ENCODE results near the gene LDLR. TPM values are rescaled to one million over a fixed set of nuclear protein-coding genes. Genes with fewer than 3 reads are reported as not detected.
"Not testable (repeated sequence)": the region's sequence is repeated elsewhere in the genome, so short reads cannot be mapped to it uniquely, and the experiment has no call there.

Gene LDLR
- total and polyA plus RNA-seq, 9 donors: 13.9 to 34.3 (median 23.5) TPM

GRCh38 chr19:11090997-11091702 is 1.9 kb downstream of the LDLR start:
- Histone ChIP-seq H3K9me3 (replicated peaks; ENCODE audit: control insufficient read depth, low read depth, low read length) (no peaks in the 10 kb centered on the region), H3K27ac (ENCODE audit: low read length) (peak overlapping the region; percentile 99), H3K36me3 (ENCODE audit: control insufficient read depth, insufficient read depth, low read length) (peaks cover 14% of the 10 kb centered on the region), H3K27me3 (ENCODE audit: control insufficient read depth, insufficient read depth, low read length) (no peaks in the 10 kb centered on the region), H3K4me1 (ENCODE audit: control insufficient read depth, insufficient read depth, low read length) (peaks cover 48% of the 10 kb centered on the region), H3K4me3 (ENCODE audit: low read length) (peak overlapping the region; percentile 96)
- no CpG with 5 or more reads among the region's 11 CpGs for WGBS (ENCODE audit: insufficient coverage)
- peak; percentile 50 for DNase-seq

- peaks cover 53% of the 10 kb centered on the region for H3K4me1 ChIP-seq (ENCODE audit: control insufficient read depth, insufficient read depth, low read length)
- peak; percentile 92 for DNase-seq
- peaks cover 14% of the 10 kb centered on the region for H3K36me3 ChIP-seq (ENCODE audit: control insufficient read depth, insufficient read depth, low read length)
- peak overlapping the region; percentile 96 for H3K4me3 ChIP-seq (ENCODE audit: low read length)
- WGBS (ENCODE audit: insufficient coverage): no CpG with 5 or more reads among the region's 8 CpGs
- H3K27ac ChIP-seq (ENCODE audit: low read length): peak overlapping the region; percentile 99
- no peaks in the 10 kb centered on the region for H3K27me3 ChIP-seq (ENCODE audit: control insufficient read depth, insufficient read depth, low read length)
- H3K9me3 ChIP-seq (replicated peaks; ENCODE audit: control insufficient read depth, low read depth, low read length): no peaks in the 10 kb centered on the region
These were observed 2.5 kb downstream of the LDLR start for GRCh38 chr19:11091703-11092153.

- no CpG with 5 or more reads among the region's 6 CpGs for WGBS (ENCODE audit: insufficient coverage)
- peak; percentile 86 for DNase-seq
- H3K4me1 ChIP-seq (ENCODE audit: control insufficient read depth, insufficient read depth, low read length): peaks cover 57% of the 10 kb centered on the region
These were observed 2.9 kb downstream of the LDLR start for GRCh38 chr19:11092181-11092538.

GRCh38 chr19:11093689-11094238 is 4.5 kb downstream of the LDLR start:
- peaks cover 26% of the 10 kb centered on the region for H3K36me3 ChIP-seq (ENCODE audit: control insufficient read depth, insufficient read depth, low read length)
- no peaks in the 10 kb centered on the region for H3K27me3 ChIP-seq (ENCODE audit: control insufficient read depth, insufficient read depth, low read length)
- H3K9me3 ChIP-seq (replicated peaks; ENCODE audit: control insufficient read depth, low read depth, low read length): peaks cover 5% of the 10 kb centered on the region
- H3K4me1 ChIP-seq (ENCODE audit: control insufficient read depth, insufficient read depth, low read length): peaks cover 57% of the 10 kb centered on the region
- H3K27ac ChIP-seq (ENCODE audit: low read length): peak overlapping the region; percentile 13
- 81% methylated on average over 13 of the region's 15 CpGs for WGBS (ENCODE audit: insufficient coverage)
- no peak for DNase-seq
- H3K4me3 ChIP-seq (ENCODE audit: low read length): no peak overlapping the region

More at GRCh38 chr19:11092181-11092538, 2.9 kb downstream of the LDLR start:
- peaks cover 14% of the 10 kb centered on the region for H3K36me3 ChIP-seq (ENCODE audit: control insufficient read depth, insufficient read depth, low read length)
- H3K27me3 ChIP-seq (ENCODE audit: control insufficient read depth, insufficient read depth, low read length): no peaks in the 10 kb centered on the region
- H3K27ac ChIP-seq (ENCODE audit: low read length): peak overlapping the region; percentile 99
- H3K9me3 ChIP-seq (replicated peaks; ENCODE audit: control insufficient read depth, low read depth, low read length): no peaks in the 10 kb centered on the region
- no peak overlapping the region for H3K4me3 ChIP-seq (ENCODE audit: low read length)

GRCh38 chr19:11094520-11094894 is 5.2 kb downstream of the LDLR start:
- Histone ChIP-seq H3K27ac (ENCODE audit: low read length) (peak overlapping the region; percentile 89), H3K9me3 (replicated peaks; ENCODE audit: control insufficient read depth, low read depth, low read length) (peaks cover 5% of the 10 kb centered on the region), H3K4me3 (ENCODE audit: low read length) (no peak overlapping the region), H3K4me1 (ENCODE audit: control insufficient read depth, insufficient read depth, low read length) (peaks cover 53% of the 10 kb centered on the region), H3K36me3 (ENCODE audit: control insufficient read depth, insufficient read depth, low read length) (peaks cover 27% of the 10 kb centered on the region), H3K27me3 (ENCODE audit: control insufficient read depth, insufficient read depth, low read length) (no peaks in the 10 kb centered on the region)
- no peak for DNase-seq
- WGBS (ENCODE audit: insufficient coverage): 25% methylated on average over 1 of the region's 4 CpGs

- H3K9me3 ChIP-seq (replicated peaks; ENCODE audit: control insufficient read depth, low read depth, low read length): peaks cover 5% of the 10 kb centered on the region
- H3K27ac ChIP-seq (ENCODE audit: low read length): peak overlapping the region; percentile 89
- H3K4me3 ChIP-seq (ENCODE audit: low read length): no peak overlapping the region
- WGBS (ENCODE audit: insufficient coverage): 26% methylated on average over 4 of the region's 10 CpGs
- peaks cover 35% of the 10 kb centered on the region for H3K36me3 ChIP-seq (ENCODE audit: control insufficient read depth, insufficient read depth, low read length)
- peaks cover 48% of the 10 kb centered on the region for H3K4me1 ChIP-seq (ENCODE audit: control insufficient read depth, insufficient read depth, low read length)
- H3K27me3 ChIP-seq (ENCODE audit: control insufficient read depth, insufficient read depth, low read length): no peaks in the 10 kb centered on the region
- DNase-seq: peak; percentile 97
These were observed 7.1 kb downstream of the LDLR start for GRCh38 chr19:11096210-11096841.

GRCh38 chr19:11097367-11097766 is 8.1 kb downstream of the LDLR start:
- H3K4me3 ChIP-seq (ENCODE audit: low read length); H3K9me3 ChIP-seq (replicated peaks; ENCODE audit: control insufficient read depth, low read depth, low read length); DNase-seq; H3K27me3 ChIP-seq (ENCODE audit: control insufficient read depth, insufficient read depth, low read length): not testable (repeated sequence)
- Histone ChIP-seq H3K36me3 (ENCODE audit: control insufficient read depth, insufficient read depth, low read length) (peaks cover 39% of the 10 kb centered on the region), H3K27ac (ENCODE audit: low read length) (peak overlapping the region; percentile 89), H3K4me1 (ENCODE audit: control insufficient read depth, insufficient read depth, low read length) (peaks cover 37% of the 10 kb centered on the region)
- WGBS (ENCODE audit: insufficient coverage): 80% methylated on average over 1 of the region's 6 CpGs

GRCh38 chr19:11098327-11098726 is 9.1 kb downstream of the LDLR start:
- no CpG with 5 or more reads among the region's 2 CpGs for WGBS (ENCODE audit: insufficient coverage)
- Histone ChIP-seq H3K27me3 (ENCODE audit: control insufficient read depth, insufficient read depth, low read length) (no peaks in the 10 kb centered on the region), H3K4me1 (ENCODE audit: control insufficient read depth, insufficient read depth, low read length) (peaks cover 34% of the 10 kb centered on the region), H3K9me3 (replicated peaks; ENCODE audit: control insufficient read depth, low read depth, low read length) (peaks cover 5% of the 10 kb centered on the region), H3K27ac (ENCODE audit: low read length) (no peak overlapping the region), H3K4me3 (ENCODE audit: low read length) (no peak overlapping the region), H3K36me3 (ENCODE audit: control insufficient read depth, insufficient read depth, low read length) (peaks cover 49% of the 10 kb centered on the region)
- DNase-seq: no peak

- H3K27me3 ChIP-seq (ENCODE audit: control insufficient read depth, insufficient read depth, low read length): no peaks in the 10 kb centered on the region
- peaks cover 31% of the 10 kb centered on the region for H3K4me1 ChIP-seq (ENCODE audit: control insufficient read depth, insufficient read depth, low read length)
- no peak overlapping the region for H3K4me3 ChIP-seq (ENCODE audit: low read length)
- peaks cover 47% of the 10 kb centered on the region for H3K36me3 ChIP-seq (ENCODE audit: control insufficient read depth, insufficient read depth, low read length)
- peaks cover 5% of the 10 kb centered on the region for H3K9me3 ChIP-seq (replicated peaks; ENCODE audit: control insufficient read depth, low read depth, low read length)
- no peak overlapping the region for H3K27ac ChIP-seq (ENCODE audit: low read length)
- no peak for DNase-seq
- no CpG with 5 or more reads among the region's 3 CpGs for WGBS (ENCODE audit: insufficient coverage)
These were observed 9.6 kb downstream of the LDLR start for GRCh38 chr19:11098861-11099260.

GRCh38 chr19:11100049-11100448 is 10.8 kb downstream of the LDLR start:
- peaks cover 25% of the 10 kb centered on the region for H3K4me1 ChIP-seq (ENCODE audit: control insufficient read depth, insufficient read depth, low read length)
- peaks cover 50% of the 10 kb centered on the region for H3K36me3 ChIP-seq (ENCODE audit: control insufficient read depth, insufficient read depth, low read length)
- H3K9me3 ChIP-seq (replicated peaks; ENCODE audit: control insufficient read depth, low read depth, low read length): peaks cover 5% of the 10 kb centered on the region
- peak overlapping the region; percentile 49 for H3K27ac ChIP-seq (ENCODE audit: low read length)
- H3K27me3 ChIP-seq (ENCODE audit: control insufficient read depth, insufficient read depth, low read length): no peaks in the 10 kb centered on the region
- WGBS (ENCODE audit: insufficient coverage): 26% methylated on average over 8 of the region's 12 CpGs
- DNase-seq: peak; percentile 75
- H3K4me3 ChIP-seq (ENCODE audit: low read length): no peak overlapping the region
